ENCODE measurements around the gene FALEC. TPM values are rescaled to one million over a fixed set of nuclear protein-coding genes. Genes with fewer than 3 reads are reported as not detected.

Gene FALEC
- total and polyA plus RNA-seq, 2 experiments from 2014 or later, result 1.7 TPM; not detected in 1

GRCh38 chr1:150557065-150557600 lies 41.6 kb downstream of the FALEC start (continued):
- no peak for TF ChIP-seq ZNF462 (CRISPR knock-in tag; IDR thresholded peaks at IDR 0.05)
- no peak for TF ChIP-seq ZNF331 (CRISPR knock-in tag; IDR thresholded peaks at IDR 0.05; ENCODE audit: low read depth)
- no peak for TF ChIP-seq ETS1 (IDR thresholded peaks at IDR 0.05)
- no peak for TF ChIP-seq EZH2phosphoT487 (IDR thresholded peaks at IDR 0.05; ENCODE audit: unreplicated experiment)
- TF ChIP-seq POLR2AphosphoS5 (IDR thresholded peaks at IDR 0.05; ENCODE audit: low read depth), result no peak
- TF ChIP-seq NANOG (IDR thresholded peaks at IDR 0.05; ENCODE audit: borderline replicate concordance), result no peak

- Mint-ChIP-seq H3K27me3 (ENCODE audit: insufficient read depth, low read depth, poor library complexity) (peaks cover 20% of the 10 kb centered on the region), H3K27ac (no peak overlapping the region)
- DNase-seq (ENCODE audit: low spot score), result no peak
- TF ChIP-seq CREB1 (CRISPR knock-in tag; IDR thresholded peaks at IDR 0.05; ENCODE audit: low read depth), result no peak
- no peak for TF ChIP-seq EZH2phosphoT487 (IDR thresholded peaks at IDR 0.05; ENCODE audit: unreplicated experiment)
- TF ChIP-seq ZNF462 (CRISPR knock-in tag; IDR thresholded peaks at IDR 0.05), result no peak
- TF ChIP-seq STAT1 (IDR thresholded peaks at IDR 0.05; ENCODE audit: unreplicated experiment), result no peak
Observed at GRCh38 chr1:150557813-150558212, 42.3 kb downstream of the FALEC start.

More at GRCh38 chr1:150557813-150558212, 42.3 kb downstream of the FALEC start:
- Mint-ChIP-seq H3K9me3 (no peaks in the 10 kb centered on the region), H3K4me1 (peaks cover 29% of the 10 kb centered on the region), H3K36me3 (ENCODE audit: low read depth) (no peaks in the 10 kb centered on the region), H3K4me3 (no peak overlapping the region)
- no peak overlapping the region for H3K4me3 ChIP-seq
- H3K4me1 ChIP-seq (ENCODE audit: insufficient read depth), result peaks cover 17% of the 10 kb centered on the region
- peaks cover under 1% of the 10 kb centered on the region for H3K79me2 ChIP-seq (replicated peaks; ENCODE audit: insufficient read depth)
- no peaks in the 10 kb centered on the region for H4K20me1 ChIP-seq (replicated peaks; ENCODE audit: insufficient read depth)
- no peak overlapping the region for H2AFZ ChIP-seq
- no peak overlapping the region for H3K4me2 ChIP-seq
- no peak overlapping the region for H3K27ac ChIP-seq (ENCODE audit: low read depth)
- H3K9me2 ChIP-seq (ENCODE audit: insufficient read depth), result no peaks in the 10 kb centered on the region
- ATAC-seq, result no peak
- peaks cover 4% of the 10 kb centered on the region for H3F3A ChIP-seq (replicated peaks; ENCODE audit: low read depth)
- no peaks in the 10 kb centered on the region for H3K27me3 ChIP-seq (ENCODE audit: insufficient read depth)
- no peaks in the 10 kb centered on the region for H3K36me3 ChIP-seq (ENCODE audit: insufficient read depth)

Data from GM23338 (cell line).